GM23338 (cell line): Measurements from ENCODE around the gene CAD. TPM values are rescaled to one million over a fixed set of nuclear protein-coding genes. Genes with fewer than 3 reads are reported as not detected.

Source experiments
- ATAC-seq: fragments of 200-7000 bp; cut with Tn5 transposase; 3 replicates; pipeline ENCODE4 v1.9.1; 2020
- DNase-seq: peaks from one replicate; pipeline ENCODE4 v3.0.0-alpha.2; 2015; ENCODE audit warnings: low spot score
- H2AFZ ChIP-seq: fragments of 200-600 bp; sonication (generic); 2 replicates; pipeline ENCODE4 v1.8.0; 2016; ENCODE audit warnings: antibody characterized with exemption, mild to moderate bottlenecking, moderate library complexity
- H3F3A ChIP-seq: fragments of 200-600 bp; sonication (generic); replicated peaks from 2 replicates; pipeline ENCODE4 v1.8.0; 2017; ENCODE audit warnings: antibody characterized with exemption, mixed run types, low read depth
- H3K27ac ChIP-seq: fragments of 200-600 bp; sonication (generic); 2 replicates; pipeline ENCODE4 v1.6.1; 2016; ENCODE audit warnings: low read depth
- H3K27me3 ChIP-seq: fragments of 200-600 bp; sonication (generic); 2 replicates; pipeline ENCODE4 v1.8.0; 2016; ENCODE audit warnings: mild to moderate bottlenecking, mixed run types, moderate library complexity; ENCODE audit not compliant: insufficient read depth
- H3K36me3 ChIP-seq: fragments of 200-600 bp; sonication (generic); 2 replicates; pipeline ENCODE4 v1.8.0; 2016; ENCODE audit warnings: mild to moderate bottlenecking; ENCODE audit not compliant: insufficient read depth
- H3K4me1 ChIP-seq: fragments of 200-600 bp; sonication (generic); 2 replicates; pipeline ENCODE4 v1.8.0; 2016; ENCODE audit warnings: mild to moderate bottlenecking, moderate library complexity; ENCODE audit not compliant: insufficient read depth
- H3K4me2 ChIP-seq: fragments of 200-600 bp; sonication (generic); 2 replicates; pipeline ENCODE4 v1.7.1; 2017; ENCODE audit warnings: mixed run types
- H3K4me3 ChIP-seq: fragments of 200-600 bp; sonication (generic); 2 replicates; pipeline ENCODE4 v1.6.1; 2016; ENCODE audit warnings: mixed run types
- H3K79me2 ChIP-seq: fragments of 200-600 bp; sonication (generic); replicated peaks from 2 replicates; pipeline ENCODE4 v1.8.0; 2017; ENCODE audit warnings: mild to moderate bottlenecking; ENCODE audit not compliant: insufficient read depth
- H3K9me2 ChIP-seq: fragments of 200-600 bp; sonication (generic); 2 replicates; pipeline ENCODE4 v1.8.0; 2017; ENCODE audit not compliant: insufficient read depth
- H4K20me1 ChIP-seq: fragments of 200-600 bp; sonication (generic); replicated peaks from 2 replicates; pipeline ENCODE4 v1.8.0; 2017; ENCODE audit warnings: mild to moderate bottlenecking; ENCODE audit not compliant: insufficient read depth
- H3K27ac Mint-ChIP-seq: 2 replicates; pipeline ENCODE4 v1.8.0; 2020; ENCODE audit warnings: inconsistent platforms, mild to moderate bottlenecking, moderate library complexity, mixed read lengths
- H3K27me3 Mint-ChIP-seq: 3 replicates; pipeline ENCODE4 v1.8.0; 2022; ENCODE audit warnings: low read depth, mild to moderate bottlenecking, moderate library complexity, mixed read lengths, inconsistent platforms; ENCODE audit not compliant: insufficient read depth, poor library complexity
- H3K36me3 Mint-ChIP-seq: 3 replicates; pipeline ENCODE4 v1.8.0; 2021; ENCODE audit warnings: low read depth, mild to moderate bottlenecking, inconsistent platforms, moderate library complexity, mixed read lengths
- H3K4me1 Mint-ChIP-seq: 3 replicates; pipeline ENCODE4 v1.8.0; 2020; ENCODE audit warnings: mild to moderate bottlenecking, inconsistent platforms, mixed read lengths
- H3K4me3 Mint-ChIP-seq: 3 replicates; pipeline ENCODE4 v1.8.0; 2021; ENCODE audit warnings: moderate library complexity, mild to moderate bottlenecking, inconsistent platforms, mixed read lengths
- H3K9me3 Mint-ChIP-seq: 3 replicates; pipeline ENCODE4 v1.8.0; 2020; ENCODE audit warnings: moderate library complexity, mild to moderate bottlenecking, inconsistent platforms, mixed read lengths
- CREB1 ChIP-seq: fragments of 250-450 bp; sonication (Bioruptor Pico); IDR thresholded peaks from 2 replicates; pipeline ENCODE4 v1.5.0; 2020; ENCODE audit warnings: low read depth, mild to moderate bottlenecking, moderate library complexity
- ETS1 ChIP-seq: IDR thresholded peaks from 2 replicates; pipeline ENCODE4 v1.6.1; 2016; ENCODE audit warnings: antibody characterized with exemption
- JUNB ChIP-seq: IDR thresholded peaks from one replicate; pipeline ENCODE4 v1.6.1; 2016; ENCODE audit warnings: antibody characterized with exemption; ENCODE audit not compliant: unreplicated experiment
- REST ChIP-seq: IDR thresholded peaks from one replicate; pipeline ENCODE4 v1.6.1; 2018; ENCODE audit warnings: antibody characterized with exemption; ENCODE audit not compliant: unreplicated experiment
- STAT1 ChIP-seq: IDR thresholded peaks from one replicate; pipeline ENCODE4 v1.6.1; 2016; ENCODE audit warnings: antibody characterized with exemption; ENCODE audit not compliant: unreplicated experiment
- ZNF114 ChIP-seq: fragments of 250-450 bp; sonication (Bioruptor Pico); IDR thresholded peaks from 2 replicates; pipeline ENCODE4 v1.5.0; 2020; ENCODE audit warnings: mild to moderate bottlenecking, moderate library complexity
- ZNF331 ChIP-seq: fragments of 250-450 bp; sonication (Bioruptor Pico); IDR thresholded peaks from 2 replicates; pipeline ENCODE4 v1.5.0; 2020; ENCODE audit warnings: low read depth, mild to moderate bottlenecking, moderate library complexity
- polyA plus RNA-seq: library from polyadenylated mRNA; unstranded; fragments of >200 nt; fragmentation: Nextera tagmentation; extraction: Ambion mirVana; gene quantifications from 2 replicates; pipeline ENCODE4 v1.2.1, GENCODE V29; 2016
- total RNA-seq: library from RNA; depleted of rRNA; stranded (reverse); fragments of >200 nt; shearing (Covaris generic); gene quantifications from 2 replicates; pipeline ENCODE4 v1.2.3, GENCODE V29; 2014
- TF ChIP-seq, protein P1 (sequence below), 2 experiments: fragments of 200-600 bp in 1 of 2; sonication (generic) in 1 of 2; conservative IDR thresholded peaks; 2 replicates each; pipeline versions ENCODE4 v1.5.1 to v1.6.1; 2016 to 2017; ENCODE audit warnings: antibody characterized with exemption in 2 of 2, low read depth in 2 of 2, mild to moderate bottlenecking in 2 of 2, moderate library complexity in 1 of 2

Gene CAD
- total and polyA plus RNA-seq, 2 experiments from 2014 or later, result 38.1 to 147 TPM

DNA sequence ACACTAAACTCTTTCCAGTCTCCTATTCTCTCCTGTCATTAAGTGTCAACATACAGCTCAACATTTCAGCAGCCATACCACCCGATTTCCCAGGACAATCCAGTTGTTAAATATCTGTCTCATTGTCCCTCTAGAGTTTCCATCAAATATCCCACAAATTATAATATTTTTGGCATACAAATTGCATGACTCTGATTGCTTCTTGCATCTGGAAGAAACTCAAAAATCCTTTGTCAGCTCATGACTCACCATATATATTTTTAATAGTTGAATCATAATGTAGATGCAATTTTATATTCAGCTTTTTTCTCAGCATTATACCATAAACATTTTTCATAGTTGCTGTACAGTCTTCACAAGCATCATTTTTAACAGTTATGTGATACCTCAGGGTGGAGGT lies 38.5 kb downstream of the CAD start (continued):
- TF ChIP-seq, protein P1, sequence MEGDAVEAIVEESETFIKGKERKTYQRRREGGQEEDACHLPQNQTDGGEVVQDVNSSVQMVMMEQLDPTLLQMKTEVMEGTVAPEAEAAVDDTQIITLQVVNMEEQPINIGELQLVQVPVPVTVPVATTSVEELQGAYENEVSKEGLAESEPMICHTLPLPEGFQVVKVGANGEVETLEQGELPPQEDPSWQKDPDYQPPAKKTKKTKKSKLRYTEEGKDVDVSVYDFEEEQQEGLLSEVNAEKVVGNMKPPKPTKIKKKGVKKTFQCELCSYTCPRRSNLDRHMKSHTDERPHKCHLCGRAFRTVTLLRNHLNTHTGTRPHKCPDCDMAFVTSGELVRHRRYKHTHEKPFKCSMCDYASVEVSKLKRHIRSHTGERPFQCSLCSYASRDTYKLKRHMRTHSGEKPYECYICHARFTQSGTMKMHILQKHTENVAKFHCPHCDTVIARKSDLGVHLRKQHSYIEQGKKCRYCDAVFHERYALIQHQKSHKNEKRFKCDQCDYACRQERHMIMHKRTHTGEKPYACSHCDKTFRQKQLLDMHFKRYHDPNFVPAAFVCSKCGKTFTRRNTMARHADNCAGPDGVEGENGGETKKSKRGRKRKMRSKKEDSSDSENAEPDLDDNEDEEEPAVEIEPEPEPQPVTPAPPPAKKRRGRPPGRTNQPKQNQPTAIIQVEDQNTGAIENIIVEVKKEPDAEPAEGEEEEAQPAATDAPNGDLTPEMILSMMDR (conservative IDR thresholded peaks at IDR 0.05; ENCODE audit: low read depth in 2 of 2), result no peak
- TF ChIP-seq CREB1 (no peak), ZNF331 (CRISPR knock-in tag) (no peak), STAT1 (no peak), ETS1 (no peak), ZNF114 (CRISPR knock-in tag) (no peak)

- Histone ChIP-seq H3K4me3 (no peak overlapping the region), H3K4me1 (peaks cover 7% of the 10 kb centered on the region), H3F3A (no peaks in the 10 kb centered on the region), H4K20me1 (no peaks in the 10 kb centered on the region; the same call in 1 of the 2 replicates), H3K27me3 (peaks cover 23% of the 10 kb centered on the region), H2AFZ (no peak overlapping the region), H3K27ac (no peak overlapping the region), H3K79me2 (no peaks in the 10 kb centered on the region), H3K9me2 (no peaks in the 10 kb centered on the region), H3K36me3 (no peaks in the 10 kb centered on the region), H3K4me2 (no peak overlapping the region)
- Mint-ChIP-seq H3K27ac (no peak overlapping the region), H3K36me3 (no peaks in the 10 kb centered on the region; the same call in 2 of the 3 replicates), H3K4me1 (peaks cover 13% of the 10 kb centered on the region), H3K9me3 (no peaks in the 10 kb centered on the region), H3K27me3 (peaks cover 26% of the 10 kb centered on the region), H3K4me3 (no peak overlapping the region)
- ATAC-seq, result no peak
- DNase-seq, result no peak
- TF ChIP-seq STAT1 (no peak), JUNB (no peak), REST (no peak), ETS1 (no peak), ZNF114 (CRISPR knock-in tag) (no peak)
- TF ChIP-seq, protein P1 (conservative IDR thresholded peaks at IDR 0.05; ENCODE audit: low read depth in 2 of 2), result no peak
These were observed 39.8 kb downstream of the CAD start for GRCh38 chr2:27256855-27257454.
